SK-N-MC (cell line): Measurements from ENCODE around the gene MPI.

Experiments
- EZH2 ChIP-seq: fragments of 200-600 bp; sonication (generic); IDR thresholded peaks from one replicate; pipeline ENCODE4 v1.6.1; 2017; ENCODE audit warnings: antibody characterized with exemption
- FOXP2 ChIP-seq: optimal IDR thresholded peaks from 2 replicates; pipeline ENCODE3; 2011; ENCODE audit warnings: mild to moderate bottlenecking, moderate library complexity; ENCODE audit not compliant: insufficient read depth; ENCODE audit errors: extremely low read length, control extremely low read depth
- POLR2AphosphoS5 ChIP-seq: IDR thresholded peaks from 2 replicates; pipeline ENCODE4 v1.6.1; 2012; ENCODE audit warnings: mild to moderate bottlenecking, low read depth, low read length, borderline replicate concordance

DNA sequence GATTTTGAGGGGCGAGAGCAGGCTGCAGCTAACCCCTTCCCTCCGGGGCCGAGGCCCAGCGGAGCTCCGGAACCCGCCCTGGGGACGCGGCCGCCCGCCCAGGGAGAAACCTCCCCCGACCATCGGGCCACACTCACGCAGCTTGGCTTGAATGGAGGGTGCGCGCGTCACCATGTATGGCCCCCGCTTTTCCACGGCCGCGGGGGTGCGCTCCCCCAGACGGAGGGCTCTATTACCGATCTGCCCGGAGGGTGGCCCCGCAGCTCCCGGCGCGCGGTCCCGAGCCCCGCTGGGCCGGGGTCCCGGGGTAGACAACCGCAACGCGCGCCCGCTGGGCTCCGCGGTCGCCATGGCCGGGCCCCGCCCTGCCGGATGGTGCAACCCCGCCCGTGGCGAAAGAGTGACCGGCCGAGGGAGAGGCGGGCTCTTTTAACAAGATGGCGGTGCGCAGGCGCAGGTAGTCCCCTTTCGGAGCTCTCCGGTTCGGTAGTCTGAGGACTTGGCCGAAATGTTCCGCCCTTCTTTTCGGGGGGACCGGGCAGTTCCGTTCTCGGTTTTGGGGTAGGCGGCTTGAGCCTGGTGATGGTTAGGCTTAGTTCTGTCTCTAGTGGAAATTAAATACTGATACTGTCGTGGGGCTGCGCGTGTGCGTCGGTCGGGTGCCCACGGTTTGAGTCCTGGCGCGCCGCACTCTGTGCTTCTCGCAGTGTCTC is 16.8 kb downstream of the MPI start, which contains the start of gene FAM219B:
- no peak for TF ChIP-seq EZH2
- peak; percentile 71 for TF ChIP-seq POLR2AphosphoS5
- no peak for TF ChIP-seq FOXP2
